GM12878 (cell line): ENCODE measurements around the gene EGR4. TPM values are rescaled to one million over a fixed set of nuclear protein-coding genes. Genes with fewer than 3 reads are reported as not detected.

Source experiments
- ATAC-seq: fragments of 200-7000 bp; cut with Tn5 transposase; 3 replicates; pipeline ENCODE4 v1.9.1; 2020; ENCODE audit warnings: mild to moderate bottlenecking, moderate library complexity
- BruUV-seq: library from RNA; stranded (reverse); fragments of 400-500 nt; replicated peaks from 2 replicates; lab custom pipeline; 2021; lab: Mats Ljungman, UMichigan
- CTCF ChIA-PET: fragments of 300-600 bp; sonication (Branson Sonifier 250); formaldehyde crosslinking; extraction: SDS; loops from one replicate; lab custom pipeline; 2021; ENCODE audit warnings: inconsistent platforms; lab: Yijun Ruan, JAX
- POLR2A ChIA-PET: fragments of 350-600 bp; formaldehyde crosslinking; extraction: SDS; loops from one replicate; lab custom pipeline; 2021; ENCODE audit warnings: inconsistent platforms; lab: Charles Lee
- RAD21 ChIA-PET: fragments of 300-600 bp; sonication (Branson Sonifier 250); formaldehyde crosslinking; loops from one replicate; lab custom pipeline; 2023; ENCODE audit warnings: antibody characterized with exemption; ENCODE audit not compliant: unreplicated experiment; lab: Charles Lee
- SMC1A ChIA-PET: fragments of 300-600 bp; sonication (Branson Sonifier 250); formaldehyde crosslinking; loops from one replicate; lab custom pipeline; 2023; ENCODE audit not compliant: unreplicated experiment, uncharacterized antibody; lab: Charles Lee
- DNase-seq: peaks from one replicate; pipeline ENCODE4 v3.0.0-alpha.2; 2011; ENCODE audit warnings: low read depth, low spot score
- FAIRE-seq: peaks from 3 replicates; lab custom pipeline; 2011; peaks lifted over from hg19 to GRCh38; lab: Jason Lieb, UNC
- H2AFZ ChIP-seq: 2 replicates; pipeline ENCODE4 v1.6.0; 2011; ENCODE audit warnings: low read depth, low read length, control low read depth; ENCODE audit not compliant: control insufficient read depth
- H3K27ac ChIP-seq: 2 replicates; pipeline ENCODE4 v1.5.1; 2011; ENCODE audit warnings: control low read depth; ENCODE audit not compliant: control insufficient read depth, insufficient read depth
- H3K27me3 ChIP-seq, 2 experiments: replicated peaks in 1 of 2; 2 replicates each; pipeline versions ENCODE4 v1.6.0 to v1.6.1; 2011; ENCODE audit warnings: low read length in 1 of 2; ENCODE audit not compliant: control insufficient read depth in 2 of 2, insufficient read depth in 2 of 2
- H3K36me3 ChIP-seq, 2 experiments: 2 replicates each; pipeline ENCODE4 v1.5.1; 2011; ENCODE audit warnings: low read length in 1 of 2; ENCODE audit not compliant: control insufficient read depth in 2 of 2, insufficient read depth in 2 of 2
- H3K4me1 ChIP-seq: 2 replicates; pipeline ENCODE4 v1.6.1; 2011; ENCODE audit warnings: mild to moderate bottlenecking, low read length, moderate library complexity, mixed read lengths; ENCODE audit not compliant: control insufficient read depth, insufficient read depth
- H3K4me2 ChIP-seq: 2 replicates; pipeline ENCODE4 v1.6.0; 2011; ENCODE audit warnings: control low read depth; ENCODE audit not compliant: control insufficient read depth, insufficient read depth
- H3K4me3 ChIP-seq: fragments of 200-600 bp; sonication (generic); 2 replicates; pipeline ENCODE4 v1.5.1; 2016
- H3K79me2 ChIP-seq: 2 replicates; pipeline ENCODE4 v1.6.0; 2011; ENCODE audit warnings: low read length; ENCODE audit not compliant: control insufficient read depth, insufficient read depth
- H3K9ac ChIP-seq: 2 replicates; pipeline ENCODE4 v1.8.0; 2011; ENCODE audit warnings: low read length, control low read depth, mixed read lengths; ENCODE audit not compliant: control insufficient read depth, insufficient read depth
- H3K9me3 ChIP-seq: replicated peaks from 3 replicates; pipeline ENCODE4 v1.5.1; 2011; ENCODE audit warnings: mild to moderate bottlenecking, low read length; ENCODE audit not compliant: control insufficient read depth, insufficient read depth
- H4K20me1 ChIP-seq: 2 replicates; pipeline ENCODE4 v1.6.0; 2011; ENCODE audit not compliant: control insufficient read depth, insufficient read depth
- CEBPB ChIP-seq, 2 experiments: fragments of 150-350 bp in 1 of 2; IDR thresholded peaks; 2 replicates each; pipeline ENCODE4 v1.6.1; 2012 to 2014; ENCODE audit warnings: low read depth in 2 of 2, low read length in 2 of 2, borderline replicate concordance in 1 of 2, inconsistent platforms in 1 of 2
- EP300 ChIP-seq, 2 experiments: fragments of 150-350 bp in 1 of 2; IDR thresholded peaks; 2 replicates each; pipeline ENCODE4 v1.6.1; 2011 to 2012; ENCODE audit warnings: low read depth in 2 of 2, low read length in 2 of 2, borderline replicate concordance in 1 of 2, improper control_type of control experiment in 1 of 2, inconsistent platforms in 1 of 2; ENCODE audit not compliant: control insufficient read depth in 1 of 2
- KDM1A ChIP-seq: fragments of 200-600 bp; sonication (generic); IDR thresholded peaks from 2 replicates; pipeline ENCODE4 v1.6.1; 2016; ENCODE audit warnings: borderline replicate concordance
- TCF12 ChIP-seq: IDR thresholded peaks from 2 replicates; pipeline ENCODE4 v1.6.1; 2011; ENCODE audit warnings: low read depth, mild to moderate bottlenecking, low read length
- TCF7 ChIP-seq: IDR thresholded peaks from 2 replicates; pipeline ENCODE4 v1.6.1; 2014; ENCODE audit warnings: antibody characterized with exemption, borderline replicate concordance
- WGBS: methylation state at CpG from one replicate; pipeline ENCODE4 v1.1.6; 2016; ENCODE audit warnings: low lambda C conversion rate; ENCODE audit not compliant: insufficient replicate concordance, insufficient coverage; ENCODE audit errors: missing lambda C conversion rate; 5-methylcytosine and 5-hydroxymethylcytosine counted together
- in situ Hi-C: fragments of 300-500 bp; cut with MboI; formaldehyde crosslinking; loops from 9 replicates; pipeline ENCODE4 v1.14.3; 2018; ENCODE audit warnings: mixed read lengths
- intact Hi-C: fragments of 100-400 bp; cut with micrococcal nuclease; formaldehyde crosslinking; loops from one replicate; pipeline ENCODE4 v1.14.2; 2022; ENCODE audit not compliant: unreplicated experiment
- polyA plus RNA-seq, 11 experiments: library from polyadenylated mRNA; depleted of rRNA in 4 of 11; unstranded in 6 of 11; stranded (reverse) in 5 of 11; fragments of >200 nt; fragmentation: Nextera tagmentation in 4 of 11; fragmentation: Illumina TruSeq in 1 of 11; extraction: Ambion mirVana in 4 of 11; extraction: Trizol in 1 of 11; gene quantifications; 1 replicate in 1 of 11; 2 replicates in 10 of 11; pipeline versions ENCODE4 v1.2.1 to v1.2.3, GENCODE V29; 2011 to 2016; ENCODE audit warnings: inconsistent platforms in 2 of 11, missing spikeins in 2 of 11, low read depth in 1 of 11
- total RNA-seq, 4 experiments: library from RNA; depleted of rRNA in 3 of 4; stranded (reverse); fragments of >200 nt in 3 of 4; fragmentation: Illumina TruSeq in 1 of 4; extraction: Trizol in 1 of 4; gene quantifications; 2 replicates each; pipeline versions ENCODE4 v1.2.1 to v1.2.3, GENCODE V29; 2013 to 2021
- TF ChIP-seq, protein P1 (sequence below): IDR thresholded peaks from 2 replicates; pipeline ENCODE4 v1.6.1; 2012; ENCODE audit warnings: low read length, inconsistent platforms
- TF ChIP-seq, protein P2 (sequence below): fragments of 450-650 bp; IDR thresholded peaks from 2 replicates; pipeline ENCODE4 v1.6.1; 2018; ENCODE audit warnings: borderline replicate concordance, mild to moderate bottlenecking; ENCODE audit not compliant: partially characterized antibody

EGR4 gene
- total and polyA plus RNA-seq, 10 of the 15 experiments (the other 5 are each of a cell fraction or from before 2014, with no cell fraction given), result 0.07 TPM; not detected in 9

DNA sequence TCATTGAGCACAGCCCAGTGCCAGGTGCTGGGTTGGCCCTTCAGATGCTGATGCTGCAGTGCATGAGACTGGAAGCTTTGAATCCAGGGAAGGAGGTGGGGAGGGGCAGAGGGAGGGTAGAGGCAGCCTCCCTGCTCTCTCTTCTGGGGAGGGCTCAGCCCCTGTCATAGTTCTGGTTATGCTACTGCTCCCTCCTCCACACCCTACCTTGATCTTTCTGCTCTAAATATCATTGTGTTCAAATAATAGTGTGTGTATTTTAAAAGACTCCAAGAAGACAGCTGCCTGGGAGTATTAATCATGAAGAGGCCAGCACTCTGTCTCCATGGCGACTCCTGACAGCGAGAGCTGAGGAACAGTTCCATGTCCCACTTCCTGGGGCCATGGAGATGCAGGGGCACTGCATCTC is 3.8 kb upstream of the EGR4 start:
- BruUV-seq, result no TSS peak
- no peak for DNase-seq
- no peak overlapping the region for H3K4me3 ChIP-seq
- RAD21 ChIA-PET, result interaction anchor here (1.2 kb wide), 1 partner anchor 12 kb away, joined by 4 read pairs; the partner anchor contains the start of gene FBXO41
- intact Hi-C loops, result no loop called here
- 4% methylated on average over 2 of the region's 2 CpGs for WGBS
- TF ChIP-seq TCF7 (no peak), EP300 (IDR thresholded peaks at IDR 0.05; ENCODE audit: borderline replicate concordance in 1 of 2, control insufficient read depth in 1 of 2, low read depth in 2 of 2, low read length in 2 of 2) (no peak), TCF12 (no peak), KDM1A (no peak), CEBPB (IDR thresholded peaks at IDR 0.05; ENCODE audit: borderline replicate concordance in 1 of 2, low read depth in 2 of 2, low read length in 2 of 2) (no peak)
- TF ChIP-seq, protein P1, sequence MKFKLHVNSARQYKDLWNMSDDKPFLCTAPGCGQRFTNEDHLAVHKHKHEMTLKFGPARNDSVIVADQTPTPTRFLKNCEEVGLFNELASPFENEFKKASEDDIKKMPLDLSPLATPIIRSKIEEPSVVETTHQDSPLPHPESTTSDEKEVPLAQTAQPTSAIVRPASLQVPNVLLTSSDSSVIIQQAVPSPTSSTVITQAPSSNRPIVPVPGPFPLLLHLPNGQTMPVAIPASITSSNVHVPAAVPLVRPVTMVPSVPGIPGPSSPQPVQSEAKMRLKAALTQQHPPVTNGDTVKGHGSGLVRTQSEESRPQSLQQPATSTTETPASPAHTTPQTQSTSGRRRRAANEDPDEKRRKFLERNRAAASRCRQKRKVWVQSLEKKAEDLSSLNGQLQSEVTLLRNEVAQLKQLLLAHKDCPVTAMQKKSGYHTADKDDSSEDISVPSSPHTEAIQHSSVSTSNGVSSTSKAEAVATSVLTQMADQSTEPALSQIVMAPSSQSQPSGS, result no peak
- TF ChIP-seq, protein P2, sequence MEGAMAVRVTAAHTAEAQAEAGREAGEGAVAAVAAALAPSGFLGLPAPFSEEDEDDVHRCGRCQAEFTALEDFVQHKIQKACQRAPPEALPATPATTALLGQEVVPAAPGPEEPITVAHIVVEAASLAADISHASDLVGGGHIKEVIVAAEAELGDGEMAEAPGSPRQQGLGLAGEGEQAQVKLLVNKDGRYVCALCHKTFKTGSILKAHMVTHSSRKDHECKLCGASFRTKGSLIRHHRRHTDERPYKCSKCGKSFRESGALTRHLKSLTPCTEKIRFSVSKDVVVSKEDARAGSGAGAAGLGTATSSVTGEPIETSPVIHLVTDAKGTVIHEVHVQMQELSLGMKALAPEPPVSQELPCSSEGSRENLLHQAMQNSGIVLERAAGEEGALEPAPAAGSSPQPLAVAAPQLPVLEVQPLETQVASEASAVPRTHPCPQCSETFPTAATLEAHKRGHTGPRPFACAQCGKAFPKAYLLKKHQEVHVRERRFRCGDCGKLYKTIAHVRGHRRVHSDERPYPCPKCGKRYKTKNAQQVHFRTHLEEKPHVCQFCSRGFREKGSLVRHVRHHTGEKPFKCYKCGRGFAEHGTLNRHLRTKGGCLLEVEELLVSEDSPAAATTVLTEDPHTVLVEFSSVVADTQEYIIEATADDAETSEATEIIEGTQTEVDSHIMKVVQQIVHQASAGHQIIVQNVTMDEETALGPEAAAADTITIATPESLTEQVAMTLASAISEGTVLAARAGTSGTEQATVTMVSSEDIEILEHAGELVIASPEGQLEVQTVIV, result no peak
- peaks cover 9 to 19% of the 10 kb centered on the region in 2 experiments for H3K27me3 ChIP-seq
- H3K36me3 ChIP-seq, result no peaks in the 10 kb centered on the region
- H3K9me3 ChIP-seq, result no peaks in the 10 kb centered on the region; the same call in 2 of the 3 replicates
- no peak for FAIRE-seq
- in situ Hi-C loops, result no loop called here
- SMC1A ChIA-PET, result no interaction called here
- ATAC-seq, result no peak
- no peak overlapping the region for H3K27ac ChIP-seq
- no peaks in the 10 kb centered on the region for H3K79me2 ChIP-seq
- CTCF ChIA-PET, result interaction anchor here (1.2 kb wide), 1 partner anchor 8 kb away, joined by 5 read pairs; no protein-coding TSS in a partner anchor
- peaks cover 4% of the 10 kb centered on the region; the same call in 1 of the 2 replicates for H3K4me1 ChIP-seq
- POLR2A ChIA-PET, result no interaction called here
- no peak overlapping the region for H3K9ac ChIP-seq
- H2AFZ ChIP-seq, result no peak overlapping the region
- H3K4me2 ChIP-seq, result no peak overlapping the region
- H4K20me1 ChIP-seq, result no peaks in the 10 kb centered on the region
